HEK293 (cell line): ENCODE data around the gene FOXG1.

Source experiments
- BCL11A ChIP-seq: fragments of 450-650 bp; formaldehyde crosslinking; IDR thresholded peaks from 2 replicates; pipeline ENCODE4 v1.5.1; 2016; ENCODE audit warnings: low read depth, missing biosample characterization, missing genetic modification characterization
- CTCF ChIP-seq: fragments of 450-650 bp; formaldehyde crosslinking; IDR thresholded peaks from 2 replicates; pipeline ENCODE4 v1.5.1; 2016; ENCODE audit warnings: missing biosample characterization, missing genetic modification characterization
- SP3 ChIP-seq: fragments of 450-650 bp; formaldehyde crosslinking; IDR thresholded peaks from 2 replicates; pipeline ENCODE4 v1.5.1; 2016; ENCODE audit warnings: missing biosample characterization, missing genetic modification characterization
- YY1 ChIP-seq: fragments of 450-650 bp; formaldehyde crosslinking; IDR thresholded peaks from 2 replicates; pipeline ENCODE4 v1.5.1; 2018; ENCODE audit warnings: missing biosample characterization, missing genetic modification characterization
- ZBTB7A ChIP-seq: fragments of 450-650 bp; formaldehyde crosslinking; IDR thresholded peaks from 2 replicates; pipeline ENCODE4 v1.5.1; 2016; ENCODE audit warnings: low read depth, missing biosample characterization, missing genetic modification characterization

GRCh38 chr14:28719130-28719529 is 47.5 kb upstream of the FOXG1 start:
- TF ChIP-seq CTCF (tag by site-specific recombination) (no peak), YY1 (tag by site-specific recombination) (no peak), BCL11A (tag by site-specific recombination) (no peak), ZBTB7A (tag by site-specific recombination) (no peak), SP3 (tag by site-specific recombination) (no peak)
